GM18498 (cell line): Measurements from ENCODE around the gene GABRR3.

Source experiments
- ATAC-seq: cut with Tn5 transposase; IDR thresholded peaks from one replicate; pipeline ENCODE4 v1.9.1; 2021; ENCODE audit warnings: mild to moderate bottlenecking, moderate library complexity; ENCODE audit not compliant: unreplicated experiment

The GABRR3 gene

GRCh38 chr3:97959872-97960271, 75.2 kb downstream of the GABRR3 start:
- ATAC-seq: no peak

GRCh38 chr3:97958796-97959195, 76.3 kb downstream of the GABRR3 start:
- ATAC-seq: no peak

GRCh38 chr3:97958396-97958795, 76.7 kb downstream of the GABRR3 start:
- no peak for ATAC-seq

GRCh38 chr3:97957617-97958311, 77.4 kb downstream of the GABRR3 start:
- ATAC-seq: no peak

GRCh38 chr3:97956051-97956450, 79.1 kb downstream of the GABRR3 start:
- no peak for ATAC-seq

GRCh38 chr3:97954228-97954827, 80.8 kb downstream of the GABRR3 start:
- ATAC-seq: no peak

GRCh38 chr3:97952872-97953271, 82.2 kb downstream of the GABRR3 start:
- ATAC-seq: no peak

- ATAC-seq: no peak
Observed at GRCh38 chr3:97952280-97952679, 82.8 kb downstream of the GABRR3 start.

GRCh38 chr3:97950360-97950759, 84.8 kb downstream of the GABRR3 start:
- no peak for ATAC-seq

- no peak for ATAC-seq
Observed at GRCh38 chr3:97949743-97950142, 85.4 kb downstream of the GABRR3 start.

GRCh38 chr3:97949110-97949485, 86.0 kb downstream of the GABRR3 start:
- ATAC-seq: no peak

- ATAC-seq: no peak
Observed at GRCh38 chr3:97948351-97949109, 86.6 kb downstream of the GABRR3 start.

GRCh38 chr3:97942801-97943546, 92.1 kb downstream of the GABRR3 start:
- ATAC-seq: no peak

GRCh38 chr3:97940034-97940433, 95.1 kb downstream of the GABRR3 start:
- no peak for ATAC-seq

- ATAC-seq: no peak
Observed at GRCh38 chr3:97939401-97939800, 95.7 kb downstream of the GABRR3 start.

- no peak for ATAC-seq
Observed at GRCh38 chr3:97938444-97938843, 96.7 kb downstream of the GABRR3 start.

GRCh38 chr3:97937205-97937604, 97.9 kb downstream of the GABRR3 start:
- no peak for ATAC-seq

GRCh38 chr3:97935842-97936241, 99.3 kb downstream of the GABRR3 start:
- no peak for ATAC-seq
